ENCODE measurements around the gene GALNT16.

Gene GALNT16

GRCh38 chr14:69316449-69317101, 56.6 kb downstream of the GALNT16 start:
- DNase-seq (ENCODE audit: low read depth in 2 of 3, low spot score in 2 of 3): no peak

DNA sequence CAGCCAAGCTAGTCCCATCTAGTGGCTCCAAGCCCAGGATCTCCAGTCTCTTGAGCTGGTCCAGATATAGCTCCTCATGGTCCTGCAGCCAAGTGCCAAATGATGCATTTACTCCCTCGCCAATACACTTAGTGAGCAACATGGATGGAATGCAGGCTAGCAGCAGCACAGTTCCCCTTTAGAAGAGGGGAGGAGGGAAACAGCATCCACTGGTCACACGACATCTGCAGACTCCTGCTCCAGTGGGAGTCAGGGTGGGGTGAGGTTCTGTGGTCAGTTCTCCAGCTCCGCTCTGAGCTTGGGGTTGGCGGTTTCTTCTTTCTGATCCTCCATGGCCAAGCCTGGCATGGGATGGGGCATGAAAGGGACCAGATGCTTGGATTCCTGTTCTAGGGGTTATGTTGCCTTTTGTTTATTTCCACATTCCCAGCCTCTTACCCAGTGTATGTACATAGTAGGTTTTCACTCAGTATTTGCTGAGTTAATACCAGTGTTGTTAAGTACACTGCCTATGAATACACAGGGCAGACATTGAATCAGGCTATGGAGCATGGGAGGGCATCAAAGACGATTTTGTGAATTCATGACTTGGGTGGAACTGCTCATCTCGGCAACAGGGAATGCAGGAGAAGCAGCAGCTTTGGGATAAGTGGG, 57.3 kb downstream of the GALNT16 start:
- DNase-seq (ENCODE audit: low read depth in 2 of 3, low spot score in 2 of 3): no peak

DNA sequence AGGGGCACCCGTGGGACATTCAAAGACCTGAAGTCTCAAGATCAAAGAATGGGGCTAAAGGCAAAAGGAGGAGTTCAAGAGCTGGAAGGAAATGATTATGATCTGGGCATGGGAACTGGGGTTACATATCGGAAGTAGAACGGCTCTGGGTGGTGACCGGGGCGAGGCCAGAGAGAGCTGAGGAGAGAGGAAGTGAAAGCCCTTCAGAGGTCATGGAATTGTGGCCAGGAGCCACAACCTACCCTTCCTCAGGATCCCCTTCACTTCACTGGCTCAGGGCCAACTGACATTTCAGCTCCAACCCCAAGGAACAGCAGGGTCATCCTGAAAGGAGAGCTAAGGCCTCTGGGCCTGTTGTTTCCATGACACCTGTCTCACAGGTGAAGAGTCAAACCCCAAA, 57.8 kb downstream of the GALNT16 start:
- DNase-seq (ENCODE audit: low read depth in 2 of 3, low spot score in 2 of 3): no peak

DNA sequence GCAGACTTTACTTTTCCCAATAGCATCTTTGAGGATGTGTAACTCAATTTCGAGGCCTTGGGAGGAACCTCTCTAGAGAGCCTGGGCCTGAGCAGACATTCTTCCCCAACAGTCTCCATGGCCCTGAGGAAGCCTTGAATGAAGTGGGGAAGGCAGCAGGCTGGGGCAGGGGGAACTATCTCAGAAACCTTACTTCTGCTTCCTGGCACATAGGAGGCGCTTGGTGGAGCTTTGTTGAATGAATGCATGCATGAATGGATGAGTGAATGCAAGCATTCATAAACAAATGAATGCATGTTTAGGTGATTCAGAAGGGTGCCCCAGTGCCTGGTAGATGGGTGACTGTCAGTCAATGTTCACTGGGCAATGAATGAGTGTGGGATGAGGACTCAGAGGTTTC, 58.3 kb downstream of the GALNT16 start:
- no peak for DNase-seq (ENCODE audit: low read depth in 2 of 3, low spot score in 2 of 3)

- DNase-seq (ENCODE audit: low read depth in 2 of 3, low spot score in 2 of 3): no peak
Measured at GRCh38 chr14:69318901-69319475, 59.0 kb downstream of the GALNT16 start.

- DNase-seq (ENCODE audit: low read depth in 2 of 3, low spot score in 2 of 3): no peak
Measured at GRCh38 chr14:69319911-69320310, 60.0 kb downstream of the GALNT16 start.

DNA sequence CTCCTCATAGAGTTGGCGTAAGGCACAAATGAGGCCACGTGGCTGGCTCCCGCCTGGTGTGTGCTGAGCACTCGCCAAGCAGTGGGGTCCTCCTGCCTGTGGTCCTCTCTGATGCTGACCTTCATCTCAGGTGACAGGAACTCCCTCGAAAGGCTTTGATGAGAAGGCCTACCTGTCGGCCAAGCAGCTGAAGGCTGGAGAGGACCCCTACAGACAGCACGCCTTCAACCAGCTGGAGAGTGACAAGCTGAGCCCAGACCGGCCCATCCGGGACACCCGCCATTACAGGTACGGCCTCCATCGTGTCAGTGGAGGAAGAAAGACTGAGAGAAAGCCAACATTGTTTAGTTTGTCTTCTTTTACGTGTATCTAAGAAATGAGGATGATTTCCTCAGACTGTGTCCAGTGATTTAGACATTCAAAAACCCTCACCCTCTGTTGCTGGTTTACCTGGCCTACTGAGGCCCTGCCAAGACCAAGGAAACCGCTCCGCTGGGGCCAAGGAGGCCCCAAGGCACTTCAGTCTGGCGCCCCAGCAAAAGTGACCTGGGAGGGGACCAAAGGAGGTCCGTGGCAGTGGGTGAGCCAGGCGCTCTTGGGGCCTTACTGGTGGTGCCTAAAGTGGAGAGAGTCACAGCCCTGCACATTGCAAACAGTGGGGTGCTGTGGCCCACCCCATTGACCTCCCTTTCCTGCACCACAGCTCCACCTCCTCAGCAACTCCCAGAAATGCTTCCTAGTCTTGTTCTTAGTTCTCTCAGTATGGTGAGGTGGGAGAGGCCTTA, 60.8 kb downstream of the GALNT16 start:
- no peak for DNase-seq (ENCODE audit: low read depth in 2 of 3, low spot score in 2 of 3)

DNA sequence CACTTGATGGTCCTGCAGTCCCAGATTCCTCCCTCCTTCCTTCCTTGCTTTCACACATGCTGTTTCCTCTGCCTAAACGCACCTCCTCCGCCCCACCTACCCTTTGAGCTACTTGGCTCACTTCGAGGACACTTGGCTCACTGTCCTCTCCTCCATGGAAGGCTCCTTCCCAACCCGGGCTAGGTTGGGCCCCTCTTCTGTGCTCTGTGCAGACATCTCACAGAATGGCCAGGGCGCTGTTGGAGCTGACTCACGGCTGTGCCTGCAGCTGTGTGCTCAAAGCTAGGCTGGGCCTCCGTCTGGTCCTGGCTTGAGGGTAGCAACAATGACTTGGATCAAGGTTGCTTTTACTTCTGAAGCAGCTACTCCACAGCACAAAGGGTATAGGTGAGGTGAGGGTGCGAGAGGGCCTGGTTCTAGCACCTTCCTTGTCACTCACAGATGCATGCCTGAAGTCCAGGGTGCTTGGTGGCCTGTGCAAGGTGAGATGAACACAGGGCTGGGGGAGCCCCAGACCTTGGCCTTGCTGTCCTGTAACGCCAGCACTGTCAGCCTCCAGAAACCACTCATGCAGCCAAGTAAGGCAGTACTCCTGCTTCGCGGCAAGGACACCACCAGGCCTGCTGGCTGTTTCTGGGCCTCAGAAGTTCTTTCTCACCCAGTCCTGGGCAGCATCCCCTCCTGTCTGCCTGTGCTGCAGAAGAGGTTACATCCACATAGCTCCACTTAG, 61.8 kb downstream of the GALNT16 start:
- DNase-seq (ENCODE audit: low read depth in 2 of 3, low spot score in 2 of 3): no peak

- DNase-seq (ENCODE audit: low read depth in 2 of 3, low spot score in 2 of 3): no peak
Measured at GRCh38 chr14:69323266-69323998, 63.5 kb downstream of the GALNT16 start.

DNA sequence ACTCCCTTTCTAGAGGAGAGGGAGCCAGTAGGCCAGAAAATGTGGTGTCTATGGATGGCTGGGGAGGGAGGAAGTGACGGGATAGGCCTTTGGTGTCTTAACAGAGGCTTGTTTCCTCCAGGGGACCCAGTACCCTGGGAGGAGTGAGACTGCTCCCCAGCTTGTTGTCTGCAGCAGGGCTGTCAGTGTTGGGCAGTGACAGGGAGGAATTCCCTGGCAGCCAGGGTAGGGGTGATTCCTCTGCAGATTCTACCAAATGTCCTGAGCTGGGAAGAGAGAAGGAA, 64.0 kb downstream of the GALNT16 start:
- no peak for DNase-seq (ENCODE audit: low read depth in 2 of 3, low spot score in 2 of 3)

DNA sequence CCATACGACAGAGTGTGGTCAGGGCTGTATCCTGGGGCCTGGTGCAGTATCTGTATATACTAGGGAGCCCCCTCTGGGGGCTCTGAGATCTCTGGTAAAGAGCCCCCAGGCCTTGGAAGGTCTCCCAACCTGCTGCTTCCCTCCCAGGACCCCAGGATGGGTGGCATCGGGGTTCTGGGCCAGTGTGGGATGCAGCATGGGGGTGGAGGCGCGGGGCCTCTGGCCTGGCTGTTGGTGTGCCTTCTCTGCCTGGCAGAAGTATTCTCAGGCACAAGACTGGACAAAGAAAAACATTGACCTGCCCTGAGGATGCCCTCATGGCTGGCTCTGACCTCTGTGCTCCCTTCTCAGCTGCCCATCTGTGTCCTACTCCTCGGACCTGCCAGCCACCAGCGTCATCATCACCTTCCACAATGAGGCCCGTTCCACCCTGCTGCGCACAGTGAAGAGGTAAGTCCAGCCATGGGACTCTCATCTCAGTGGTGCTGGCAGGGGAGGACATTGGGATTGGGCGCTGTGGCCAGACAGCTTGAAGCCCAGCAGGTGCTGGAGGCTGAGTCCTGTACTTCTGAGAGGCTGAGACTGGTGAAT, 64.5 kb downstream of the GALNT16 start:
- DNase-seq (ENCODE audit: low read depth in 2 of 3, low spot score in 2 of 3): no peak

- DNase-seq (ENCODE audit: low read depth in 2 of 3, low spot score in 2 of 3): no peak
Measured at GRCh38 chr14:69325086-69325485, 65.1 kb downstream of the GALNT16 start.

DNA sequence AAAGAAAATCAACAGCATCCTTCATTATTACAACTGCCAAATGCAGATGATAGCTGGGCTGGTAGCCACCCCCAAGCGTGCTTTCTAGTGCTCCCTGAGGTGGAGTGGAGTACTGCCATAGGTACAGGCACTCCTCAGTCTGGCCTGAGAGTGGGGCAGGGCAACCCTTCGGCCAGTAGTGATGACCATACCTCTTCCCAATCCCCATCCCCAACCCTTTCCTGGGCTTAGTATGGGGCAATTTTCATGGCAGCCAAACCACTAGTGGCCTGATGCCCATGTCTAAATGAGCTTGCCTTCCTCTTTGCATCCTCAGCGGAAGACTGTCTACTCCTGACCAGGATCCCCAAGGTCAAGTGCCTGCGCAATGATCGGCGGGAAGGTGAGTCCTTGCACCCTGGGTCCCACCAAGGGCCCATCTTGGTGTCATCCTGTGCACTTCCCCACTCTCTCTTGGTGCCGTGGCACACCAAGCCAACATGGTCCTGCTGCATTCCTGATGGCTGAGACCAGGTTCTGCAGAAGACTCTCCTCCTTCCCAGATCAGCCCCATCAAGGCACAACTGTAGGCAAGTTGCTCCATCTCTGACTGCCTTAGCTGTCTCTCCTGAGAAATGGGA, 65.8 kb downstream of the GALNT16 start:
- no peak for DNase-seq (ENCODE audit: low read depth in 2 of 3, low spot score in 2 of 3)

DNA sequence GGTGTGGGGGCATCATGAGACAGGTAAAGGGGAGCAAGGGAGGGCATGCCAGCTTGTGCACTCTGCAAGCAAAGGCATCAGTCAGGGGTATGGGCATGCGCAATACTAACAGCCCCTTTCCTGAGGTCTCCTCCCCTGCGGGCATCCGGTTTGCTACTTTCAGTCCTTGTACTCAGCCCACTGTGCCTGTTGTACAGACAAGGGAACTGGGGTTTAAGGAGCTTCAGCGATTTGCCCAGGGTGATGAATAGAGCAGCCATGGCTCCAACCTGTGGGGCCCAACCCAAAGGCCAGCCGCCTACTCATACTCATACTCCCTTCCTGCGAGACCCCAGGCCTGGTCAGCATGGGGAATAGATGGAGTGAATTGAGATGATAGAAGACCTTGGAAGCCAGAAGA, 66.7 kb downstream of the GALNT16 start:
- DNase-seq (ENCODE audit: low read depth in 2 of 3, low spot score in 2 of 3): no peak

- DNase-seq (ENCODE audit: low read depth in 2 of 3, low spot score in 2 of 3): no peak
Measured at GRCh38 chr14:69327507-69327906, 67.5 kb downstream of the GALNT16 start.

DNA sequence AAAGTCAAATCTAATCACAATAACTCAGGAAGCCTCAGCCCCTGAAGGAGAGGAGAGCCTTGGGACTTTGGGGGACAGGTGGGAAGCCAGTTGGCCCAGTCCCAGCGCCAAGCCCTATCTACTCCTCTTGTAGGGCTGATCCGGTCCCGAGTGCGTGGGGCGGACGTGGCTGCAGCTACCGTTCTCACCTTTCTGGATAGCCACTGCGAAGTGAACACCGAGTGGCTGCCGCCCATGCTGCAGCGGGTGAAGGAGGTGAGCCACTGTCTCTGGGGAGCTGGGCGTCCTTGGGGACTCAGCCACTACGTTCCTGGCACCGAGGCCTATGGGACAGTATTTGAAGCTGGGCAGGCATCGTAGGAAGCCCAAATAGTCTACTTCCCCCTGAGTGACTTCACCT, 68.4 kb downstream of the GALNT16 start:
- DNase-seq (ENCODE audit: low read depth in 2 of 3, low spot score in 2 of 3): no peak

DNA sequence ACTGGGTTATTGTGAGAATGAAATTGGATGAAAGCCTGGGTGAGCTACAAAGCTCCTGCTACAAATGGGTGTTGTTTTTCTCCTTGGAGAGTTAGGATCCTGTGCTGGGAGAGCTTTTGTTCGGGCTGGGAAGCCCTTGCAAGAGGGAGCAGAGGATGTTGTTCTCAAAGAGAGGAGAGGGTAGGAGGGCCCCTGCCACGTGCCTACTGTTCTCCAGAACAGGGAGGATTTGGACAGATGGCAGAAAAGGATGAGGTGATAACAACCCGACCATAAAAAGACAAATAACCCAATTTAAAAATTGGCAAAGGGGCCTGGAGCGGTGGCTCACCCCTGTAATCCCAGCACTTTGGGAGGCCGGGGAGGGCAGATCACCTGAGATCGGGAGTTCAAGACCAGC, 68.8 kb downstream of the GALNT16 start:
- no peak for DNase-seq (ENCODE audit: low read depth in 2 of 3, low spot score in 2 of 3)

DNA sequence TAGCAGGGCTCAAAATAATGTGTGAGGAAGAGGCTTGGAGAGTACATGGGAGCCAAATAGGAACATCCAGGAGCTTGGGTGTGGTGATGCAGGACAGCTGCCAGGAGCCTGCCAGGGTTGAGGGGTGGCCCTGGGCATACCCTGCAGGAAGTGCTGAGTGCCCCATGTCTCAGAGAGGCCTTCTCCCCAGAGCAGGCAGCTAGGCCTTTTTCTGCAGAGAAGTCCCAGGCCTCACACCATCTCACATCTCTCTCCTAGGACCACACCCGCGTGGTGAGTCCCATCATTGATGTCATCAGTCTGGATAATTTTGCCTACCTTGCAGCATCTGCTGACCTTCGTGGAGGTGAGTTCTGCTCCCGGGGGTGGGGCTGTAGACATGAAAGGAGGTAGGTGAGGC, 71.2 kb downstream of the GALNT16 start:
- DNase-seq (ENCODE audit: low read depth in 2 of 3, low spot score in 2 of 3): no peak

DNA sequence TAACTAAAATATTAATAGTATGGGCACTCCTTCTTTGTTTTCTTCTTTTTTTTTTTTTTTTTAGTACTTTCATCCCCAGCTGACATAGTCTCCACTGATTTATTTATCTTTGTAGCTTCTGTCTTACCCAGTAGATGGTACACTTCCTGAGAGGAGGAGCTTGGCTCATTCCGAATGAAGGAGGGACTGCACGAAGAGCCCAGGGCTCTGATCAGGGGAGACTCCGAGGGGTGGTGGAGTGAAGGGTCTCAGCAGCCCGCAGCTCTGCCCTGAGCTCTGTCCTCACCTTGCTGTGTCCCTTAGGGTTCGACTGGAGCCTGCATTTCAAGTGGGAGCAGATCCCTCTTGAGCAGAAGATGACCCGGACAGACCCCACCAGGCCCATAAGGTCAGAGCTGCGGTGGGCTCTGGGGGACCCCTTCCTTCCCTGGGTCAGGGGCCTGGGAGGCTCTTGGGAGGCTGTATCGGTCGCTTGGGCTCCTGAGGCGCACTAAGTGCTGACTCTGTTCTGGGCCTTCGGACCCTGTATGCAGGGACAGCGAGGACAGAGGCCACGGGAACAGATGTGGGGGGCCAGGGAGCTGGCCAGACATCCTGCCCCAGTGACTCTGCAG, 72.9 kb downstream of the GALNT16 start:
- no peak for DNase-seq (ENCODE audit: low read depth in 2 of 3, low spot score in 2 of 3)

Measured in activated CD8-positive, alpha-beta memory T cell treated with anti-CD3 and anti-CD28 coated beads for 48 hours (primary cell).